CD14-positive monocyte (primary cell): Measurements from ENCODE around the gene PAQR5. TPM values are rescaled to one million over a fixed set of nuclear protein-coding genes. Genes with fewer than 3 reads are reported as not detected.
A peak's percentile ranks its signal among the peaks of the same experiment; 100 is the strongest.

ENCODE experiments used
- DNase-seq, 3 donors: peaks; one replicate each; pipeline ENCODE4 v3.0.0-alpha.2; 2011 to 2022
- H2AFZ ChIP-seq: 2 replicates; pipeline ENCODE4 v1.6.0; 2012; ENCODE audit warnings: mild to moderate bottlenecking, low read depth, low read length, inconsistent platforms; ENCODE audit not compliant: insufficient read depth, poor library complexity, severe bottlenecking
- H3K27ac ChIP-seq, 2 donors: 1 replicate in 1 of 2; 2 replicates in 1 of 2; pipeline ENCODE4 v1.5.1; 2012 to 2013; ENCODE audit warnings: low read length in 2 of 2, control low read depth in 1 of 2, inconsistent platforms in 1 of 2, low read depth in 1 of 2, mild to moderate bottlenecking in 1 of 2
- H3K27me3 ChIP-seq, 2 donors: one replicate each; pipeline versions ENCODE4 v1.6.0 to v1.6.1; 2011 to 2013; ENCODE audit warnings: low read length in 2 of 2; ENCODE audit not compliant: control insufficient read depth in 2 of 2, insufficient read depth in 2 of 2
- H3K36me3 ChIP-seq, 2 donors: replicated peaks in 1 of 2; 1 replicate in 1 of 2; 2 replicates in 1 of 2; pipeline versions ENCODE4 v1.5.1 to v1.6.1; 2012 to 2013; ENCODE audit warnings: low read length in 2 of 2, control low read depth in 1 of 2, inconsistent platforms in 1 of 2, mild to moderate bottlenecking in 1 of 2; ENCODE audit not compliant: insufficient read depth in 2 of 2, control insufficient read depth in 1 of 2
- H3K4me1 ChIP-seq, 2 donors: 1 replicate in 1 of 2; 2 replicates in 1 of 2; pipeline versions ENCODE4 v1.5.1 to v1.6.1; 2012 to 2013; ENCODE audit warnings: low read length in 2 of 2, control low read depth in 1 of 2, inconsistent platforms in 1 of 2, mild to moderate bottlenecking in 1 of 2, moderate library complexity in 1 of 2; ENCODE audit not compliant: insufficient read depth in 2 of 2, control insufficient read depth in 1 of 2
- H3K4me2 ChIP-seq: replicated peaks from 2 replicates; pipeline ENCODE3; 2012; ENCODE audit warnings: low read length, moderate library complexity, mild to moderate bottlenecking; ENCODE audit not compliant: poor library complexity, severe bottlenecking; ENCODE audit errors: extremely low read depth
- H3K4me3 ChIP-seq, 3 experiments: fragments of 200-600 bp in 1 of 3; sonication (generic) in 1 of 3; replicated peaks in 1 of 3; 1 replicate in 2 of 3; 2 replicates in 1 of 3; pipeline ENCODE4 v1.5.1; 2011 to 2013; ENCODE audit warnings: low read length in 3 of 3, mild to moderate bottlenecking in 3 of 3, control low read depth in 2 of 3, low read depth in 2 of 3, inconsistent platforms in 1 of 3, moderate library complexity in 1 of 3
- H3K79me2 ChIP-seq: 2 replicates; pipeline ENCODE4 v1.6.0; 2012; ENCODE audit warnings: mild to moderate bottlenecking, control low read depth, inconsistent platforms, low read length, moderate library complexity; ENCODE audit not compliant: insufficient read depth
- H3K9ac ChIP-seq: 2 replicates; pipeline ENCODE4 v1.6.0; 2017; ENCODE audit warnings: low read length, mild to moderate bottlenecking; ENCODE audit not compliant: insufficient read depth, poor library complexity, severe bottlenecking
- H3K9me3 ChIP-seq, 2 donors: replicated peaks in 1 of 2; 1 replicate in 1 of 2; 2 replicates in 1 of 2; pipeline versions ENCODE4 v1.5.1 to v1.6.1; 2012 to 2013; ENCODE audit warnings: low read length in 2 of 2, control low read depth in 1 of 2; ENCODE audit not compliant: control insufficient read depth in 1 of 2, insufficient read depth in 1 of 2
- H4K20me1 ChIP-seq: 2 replicates; pipeline ENCODE4 v1.6.0; 2012; ENCODE audit warnings: mild to moderate bottlenecking, low read length, control low read depth, moderate library complexity; ENCODE audit not compliant: insufficient read depth
- H3K27ac Mint-ChIP-seq, 7 donors: one replicate each; pipeline ENCODE4 v1.8.0; 2020; ENCODE audit warnings: mild to moderate bottlenecking in 7 of 7, mixed read lengths in 7 of 7, moderate library complexity in 6 of 7, inconsistent platforms in 2 of 7
- H3K27me3 Mint-ChIP-seq, 3 donors: one replicate each; pipeline ENCODE4 v1.8.0; 2021 to 2022; ENCODE audit warnings: low read depth in 3 of 3, mild to moderate bottlenecking in 3 of 3, mixed read lengths in 3 of 3, moderate library complexity in 3 of 3, inconsistent platforms in 1 of 3
- H3K36me3 Mint-ChIP-seq, 2 donors: one replicate each; pipeline ENCODE4 v1.8.0; 2020; ENCODE audit warnings: mixed read lengths in 2 of 2, inconsistent platforms in 1 of 2, mild to moderate bottlenecking in 1 of 2
- H3K4me1 Mint-ChIP-seq: one replicate; pipeline ENCODE4 v1.8.0; 2020; ENCODE audit warnings: mild to moderate bottlenecking, mixed read lengths
- H3K4me3 Mint-ChIP-seq, 2 donors: one replicate each; pipeline ENCODE4 v1.8.0; 2020; ENCODE audit warnings: mild to moderate bottlenecking in 2 of 2, mixed read lengths in 2 of 2, moderate library complexity in 1 of 2
- H3K9me3 Mint-ChIP-seq, 7 donors: one replicate each; pipeline ENCODE4 v1.8.0; 2020 to 2022; ENCODE audit warnings: mixed read lengths in 7 of 7, mild to moderate bottlenecking in 6 of 7, moderate library complexity in 6 of 7, inconsistent platforms in 2 of 7
- CTCF ChIP-seq: fragments of 200-600 bp; IDR thresholded peaks from one replicate; pipeline ENCODE4 v1.8.0; 2022; ENCODE audit warnings: antibody characterized with exemption, mild to moderate bottlenecking
- WGBS: methylation state at CpG from one replicate; pipeline ENCODE4 v1.1.5; 2013; ENCODE audit warnings: missing lambda C conversion rate; ENCODE audit not compliant: insufficient coverage; 5-methylcytosine and 5-hydroxymethylcytosine counted together
- intact Hi-C, 2 donors: fragments of 100-400 bp; cut with micrococcal nuclease; formaldehyde crosslinking; loops; one replicate each; pipeline versions ENCODE4 v1.15.0 to v1.15.1; 2023
- polyA plus RNA-seq, 3 donors: library from polyadenylated mRNA; depleted of rRNA in 1 of 3; unstranded in 2 of 3; stranded (reverse) in 1 of 3; fragments of 300-500 nt in 2 of 3; fragments of >200 nt in 1 of 3; fragmentation: Illumina TruSeq in 2 of 3; gene quantifications; 1 replicate in 2 of 3; 2 replicates in 1 of 3; pipeline ENCODE4 v1.2.3, GENCODE V29; 2012 to 2021

PAQR5 gene
- polyA plus RNA-seq, 3 donors: not detected

- Mint-ChIP-seq H3K4me1 (peaks cover 12% of the 10 kb centered on the region), H3K27ac (no peak overlapping the region)
Measured at GRCh38 chr15:69412274-69412673, 113.6 kb downstream of the PAQR5 start.

GRCh38 chr15:69412701-69413100, 114.0 kb downstream of the PAQR5 start:
- Histone ChIP-seq H2AFZ (no peak overlapping the region), H3K9ac (no peak overlapping the region), H3K27me3 (no peaks in the 10 kb centered on the region), H3K9me3 (no peaks in the 10 kb centered on the region), H4K20me1 (no peaks in the 10 kb centered on the region), H3K36me3 (no peaks in the 10 kb centered on the region), H3K4me2 (no peak overlapping the region), H3K27ac (no peak overlapping the region), H3K4me3 (no peak overlapping the region), H3K4me1 (peaks cover 6 to 14% of the 10 kb centered on the region in 2 donors), H3K79me2 (peaks cover 31% of the 10 kb centered on the region)
- peaks cover 0 to 5% (median 4%) of the 10 kb centered on the region in 3 donors for H3K27me3 Mint-ChIP-seq
- no peaks in the 10 kb centered on the region for H3K9me3 Mint-ChIP-seq
- 100% methylated on average over 1 of the region's 1 CpG for WGBS
- H3K4me1 Mint-ChIP-seq: peaks cover 12% of the 10 kb centered on the region
- intact Hi-C loops: loop anchor here in 1 of 2 donors (2.0 kb wide), 1 partner anchor 40 kb away; the partner anchor contains the start of gene RPLP1
- peaks cover 0 to 3% of the 10 kb centered on the region in 2 donors for H3K36me3 Mint-ChIP-seq
- peak overlapping the region in 1 of 7 donors; percentile 15 for H3K27ac Mint-ChIP-seq
- TF ChIP-seq CTCF: no peak
- DNase-seq: no peak
- no peak overlapping the region for H3K4me3 Mint-ChIP-seq

More at GRCh38 chr15:69412274-69412673, 113.6 kb downstream of the PAQR5 start:
- no peaks in the 10 kb centered on the region for H3K36me3 ChIP-seq
- no peaks in the 10 kb centered on the region for H3K36me3 Mint-ChIP-seq
- no peaks in the 10 kb centered on the region for H3K9me3 ChIP-seq
- no peak overlapping the region for H3K4me3 ChIP-seq
- H3K79me2 ChIP-seq: peaks cover 27% of the 10 kb centered on the region
- no peaks in the 10 kb centered on the region for H4K20me1 ChIP-seq
- no peak overlapping the region for H2AFZ ChIP-seq
- peaks cover 0 to 5% (median 4%) of the 10 kb centered on the region in 3 donors for H3K27me3 Mint-ChIP-seq
- no peaks in the 10 kb centered on the region for H3K27me3 ChIP-seq
- no peak overlapping the region for H3K4me3 Mint-ChIP-seq
- H3K4me2 ChIP-seq: no peak overlapping the region
- intact Hi-C loops: loop anchor here in 1 of 2 donors (2.0 kb wide), 1 partner anchor 41 kb away; the partner anchor contains the start of gene RPLP1
- no peak for TF ChIP-seq CTCF
- no peak for DNase-seq
- H3K4me1 ChIP-seq: peaks cover 6 to 14% of the 10 kb centered on the region in 2 donors
- no peak overlapping the region for H3K9ac ChIP-seq
- no peaks in the 10 kb centered on the region for H3K9me3 Mint-ChIP-seq
- H3K27ac ChIP-seq: no peak overlapping the region
